ENCODE measurements around the gene FSTL4.

- TF ChIP-seq, protein P1, sequence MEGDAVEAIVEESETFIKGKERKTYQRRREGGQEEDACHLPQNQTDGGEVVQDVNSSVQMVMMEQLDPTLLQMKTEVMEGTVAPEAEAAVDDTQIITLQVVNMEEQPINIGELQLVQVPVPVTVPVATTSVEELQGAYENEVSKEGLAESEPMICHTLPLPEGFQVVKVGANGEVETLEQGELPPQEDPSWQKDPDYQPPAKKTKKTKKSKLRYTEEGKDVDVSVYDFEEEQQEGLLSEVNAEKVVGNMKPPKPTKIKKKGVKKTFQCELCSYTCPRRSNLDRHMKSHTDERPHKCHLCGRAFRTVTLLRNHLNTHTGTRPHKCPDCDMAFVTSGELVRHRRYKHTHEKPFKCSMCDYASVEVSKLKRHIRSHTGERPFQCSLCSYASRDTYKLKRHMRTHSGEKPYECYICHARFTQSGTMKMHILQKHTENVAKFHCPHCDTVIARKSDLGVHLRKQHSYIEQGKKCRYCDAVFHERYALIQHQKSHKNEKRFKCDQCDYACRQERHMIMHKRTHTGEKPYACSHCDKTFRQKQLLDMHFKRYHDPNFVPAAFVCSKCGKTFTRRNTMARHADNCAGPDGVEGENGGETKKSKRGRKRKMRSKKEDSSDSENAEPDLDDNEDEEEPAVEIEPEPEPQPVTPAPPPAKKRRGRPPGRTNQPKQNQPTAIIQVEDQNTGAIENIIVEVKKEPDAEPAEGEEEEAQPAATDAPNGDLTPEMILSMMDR (IDR thresholded peaks at IDR 0.05 in 4 of 5, conservative IDR thresholded peaks at IDR 0.05 in 1 of 5) = no peak
- no peak for TF ChIP-seq POLR2A (IDR thresholded peaks at IDR 0.05)
Observed at GRCh38 chr5:133193794-133194193, 418.5 kb downstream of the FSTL4 start.

Measured in gastrocnemius medialis (tissue), 4 donors.